Cerebellar nuclear complex (tissue), 1 donor: Measurements from ENCODE around the gene FAM78A.

Experiments
- DNase-seq, 2 experiments: peaks; one replicate each; lab custom pipeline; 2025; lab: John Stamatoyannopoulos, UW

Gene FAM78A

GRCh38 chr9:131302244-131303075, 26.1 kb upstream of the FAM78A start:
- no peak for DNase-seq

GRCh38 chr9:131300444-131300843, 24.1 kb upstream of the FAM78A start:
- no peak for DNase-seq

- no peak for DNase-seq
Observed at GRCh38 chr9:131299961-131300347, 23.6 kb upstream of the FAM78A start.

GRCh38 chr9:131299346-131299960, 23.1 kb upstream of the FAM78A start:
- no peak for DNase-seq

- DNase-seq: no peak
Observed at GRCh38 chr9:131298816-131299215, 22.5 kb upstream of the FAM78A start.

- no peak for DNase-seq
Observed at GRCh38 chr9:131298341-131298740, 22.0 kb upstream of the FAM78A start.

- DNase-seq: no peak
Observed at GRCh38 chr9:131297903-131298302, 21.6 kb upstream of the FAM78A start.

- DNase-seq: no peak
Observed at GRCh38 chr9:131296906-131297500, 20.7 kb upstream of the FAM78A start.

GRCh38 chr9:131296460-131296859, 20.1 kb upstream of the FAM78A start:
- no peak for DNase-seq

GRCh38 chr9:131292937-131293336, 16.6 kb upstream of the FAM78A start:
- no peak for DNase-seq

GRCh38 chr9:131291795-131292315, 15.5 kb upstream of the FAM78A start:
- DNase-seq: no peak

- DNase-seq: no peak
Observed at GRCh38 chr9:131290767-131291370, 14.6 kb upstream of the FAM78A start.

- no peak for DNase-seq
Observed at GRCh38 chr9:131290036-131290766, 13.9 kb upstream of the FAM78A start.

GRCh38 chr9:131289301-131290035, 13.2 kb upstream of the FAM78A start, which contains the start of gene PLPP7:
PLPP7 (plus strand) TSS chr9:131289723; CDS start chr9:131289998, 275 bp downstream.
- DNase-seq: peak; percentile 41 to 85

GRCh38 chr9:131288217-131288616, 11.9 kb upstream of the FAM78A start:
- DNase-seq: no peak

GRCh38 chr9:131287359-131287758, 11.0 kb upstream of the FAM78A start:
- no peak for DNase-seq

- no peak for DNase-seq
Observed at GRCh38 chr9:131284856-131285255, 8.5 kb upstream of the FAM78A start.

- no peak for DNase-seq
Observed at GRCh38 chr9:131282688-131283422, 6.5 kb upstream of the FAM78A start.

GRCh38 chr9:131282175-131282574, 5.9 kb upstream of the FAM78A start:
- no peak for DNase-seq
